ENCODE results near the gene IL23R.

Gene IL23R

GRCh38 chr1:67269061-67269460 lies 102.8 kb downstream of the IL23R start:
- H3K4me3 ChIP-seq (ENCODE audit: extremely low read depth, insufficient read depth, low read length, poor library complexity, severe bottlenecking), result no peak overlapping the region
- H3K9me3 ChIP-seq (ENCODE audit: control insufficient read depth, low read length), result no peaks in the 10 kb centered on the region
- H3K36me3 ChIP-seq (ENCODE audit: control insufficient read depth, insufficient read depth, low read length), result no peaks in the 10 kb centered on the region
- no CpG with 5 or more reads among the region's 3 CpGs for WGBS, 2 experiments (ENCODE audit: insufficient coverage in 2 of 2)
- H3K27ac ChIP-seq (ENCODE audit: low read depth, low read length, severe bottlenecking), result no peak overlapping the region
- H3K4me1 ChIP-seq (ENCODE audit: control insufficient read depth, insufficient read depth, low read length, poor library complexity, severe bottlenecking), result no peaks in the 10 kb centered on the region

GRCh38 chr1:67270541-67270940 lies 104.3 kb downstream of the IL23R start:
- H3K9me3 ChIP-seq (ENCODE audit: control insufficient read depth, low read length), result no peaks in the 10 kb centered on the region
- H3K4me1 ChIP-seq (ENCODE audit: control insufficient read depth, insufficient read depth, low read length, poor library complexity, severe bottlenecking), result no peaks in the 10 kb centered on the region
- H3K36me3 ChIP-seq (ENCODE audit: control insufficient read depth, insufficient read depth, low read length), result no peaks in the 10 kb centered on the region
- H3K27ac ChIP-seq (ENCODE audit: low read depth, low read length, severe bottlenecking), result no peak overlapping the region
- 73 to 80% methylated on average over 3 of the region's 3 CpGs for WGBS, 2 experiments (ENCODE audit: insufficient coverage in 2 of 2)
- H3K4me3 ChIP-seq (ENCODE audit: extremely low read depth, insufficient read depth, low read length, poor library complexity, severe bottlenecking), result no peak overlapping the region

- WGBS, 2 experiments (ENCODE audit: insufficient coverage in 2 of 2), result 87 to 96% methylated on average over 3 of the region's 4 CpGs
- Histone ChIP-seq H3K9me3 (ENCODE audit: control insufficient read depth, low read length) (no peaks in the 10 kb centered on the region), H3K4me3 (ENCODE audit: extremely low read depth, insufficient read depth, low read length, poor library complexity, severe bottlenecking) (no peak overlapping the region), H3K36me3 (ENCODE audit: control insufficient read depth, insufficient read depth, low read length) (no peaks in the 10 kb centered on the region), H3K4me1 (ENCODE audit: control insufficient read depth, insufficient read depth, low read length, poor library complexity, severe bottlenecking) (no peaks in the 10 kb centered on the region), H3K27ac (ENCODE audit: low read depth, low read length, severe bottlenecking) (no peak overlapping the region)
These were observed 107.3 kb downstream of the IL23R start for GRCh38 chr1:67273591-67273990.

- no peak overlapping the region for H3K4me3 ChIP-seq (ENCODE audit: extremely low read depth, insufficient read depth, low read length, poor library complexity, severe bottlenecking)
- no peaks in the 10 kb centered on the region for H3K4me1 ChIP-seq (ENCODE audit: control insufficient read depth, insufficient read depth, low read length, poor library complexity, severe bottlenecking)
- no peaks in the 10 kb centered on the region for H3K9me3 ChIP-seq (ENCODE audit: control insufficient read depth, low read length)
- no peaks in the 10 kb centered on the region for H3K36me3 ChIP-seq (ENCODE audit: control insufficient read depth, insufficient read depth, low read length)
- WGBS, 2 experiments (ENCODE audit: insufficient coverage in 2 of 2), result 80% methylated on average over 1 of the region's 5 CpGs; no CpG with 5 or more reads in 1 of the 2 experiments
- no peak overlapping the region for H3K27ac ChIP-seq (ENCODE audit: low read depth, low read length, severe bottlenecking)
These were observed 108.5 kb downstream of the IL23R start for GRCh38 chr1:67274623-67275325.

- Histone ChIP-seq H3K9me3 (ENCODE audit: control insufficient read depth, low read length) (no peaks in the 10 kb centered on the region), H3K27ac (ENCODE audit: low read depth, low read length, severe bottlenecking) (no peak overlapping the region), H3K4me3 (ENCODE audit: extremely low read depth, insufficient read depth, low read length, poor library complexity, severe bottlenecking) (no peak overlapping the region), H3K36me3 (ENCODE audit: control insufficient read depth, insufficient read depth, low read length) (no peaks in the 10 kb centered on the region), H3K4me1 (ENCODE audit: control insufficient read depth, insufficient read depth, low read length, poor library complexity, severe bottlenecking) (no peaks in the 10 kb centered on the region)
- WGBS, 2 experiments (ENCODE audit: insufficient coverage in 2 of 2), result 100% methylated on average over 3 of the region's 5 CpGs; no CpG with 5 or more reads in 1 of the 2 experiments
These were observed 114.4 kb downstream of the IL23R start for GRCh38 chr1:67280696-67281095.

- no peaks in the 10 kb centered on the region for H3K4me1 ChIP-seq (ENCODE audit: control insufficient read depth, insufficient read depth, low read length, poor library complexity, severe bottlenecking)
- H3K4me3 ChIP-seq (ENCODE audit: extremely low read depth, insufficient read depth, low read length, poor library complexity, severe bottlenecking), result no peak overlapping the region
- H3K36me3 ChIP-seq (ENCODE audit: control insufficient read depth, insufficient read depth, low read length), result no peaks in the 10 kb centered on the region
- H3K9me3 ChIP-seq (ENCODE audit: control insufficient read depth, low read length), result no peaks in the 10 kb centered on the region
- H3K27ac ChIP-seq (ENCODE audit: low read depth, low read length, severe bottlenecking), result no peak overlapping the region
- WGBS, 2 experiments (ENCODE audit: insufficient coverage in 2 of 2), result no CpG with 5 or more reads among the region's 3 CpGs
These were observed 115.0 kb downstream of the IL23R start for GRCh38 chr1:67281244-67281643.

GRCh38 chr1:67285780-67286488 lies 119.7 kb downstream of the IL23R start:
- H3K4me1 ChIP-seq (ENCODE audit: control insufficient read depth, insufficient read depth, low read length, poor library complexity, severe bottlenecking), result no peaks in the 10 kb centered on the region
- H3K27ac ChIP-seq (ENCODE audit: low read depth, low read length, severe bottlenecking), result no peak overlapping the region
- H3K9me3 ChIP-seq (ENCODE audit: control insufficient read depth, low read length), result no peaks in the 10 kb centered on the region
- no peak overlapping the region for H3K4me3 ChIP-seq (ENCODE audit: extremely low read depth, insufficient read depth, low read length, poor library complexity, severe bottlenecking)
- no peaks in the 10 kb centered on the region for H3K36me3 ChIP-seq (ENCODE audit: control insufficient read depth, insufficient read depth, low read length)
- WGBS, 2 experiments (ENCODE audit: insufficient coverage in 2 of 2), result 93 to 97% methylated on average over 3 to 4 of the region's 8 CpGs

- 72 to 92% methylated on average over 2 of the region's 4 CpGs for WGBS, 2 experiments (ENCODE audit: insufficient coverage in 2 of 2)
- no peaks in the 10 kb centered on the region for H3K4me1 ChIP-seq (ENCODE audit: control insufficient read depth, insufficient read depth, low read length, poor library complexity, severe bottlenecking)
- H3K9me3 ChIP-seq (ENCODE audit: control insufficient read depth, low read length), result no peaks in the 10 kb centered on the region
- no peak overlapping the region for H3K27ac ChIP-seq (ENCODE audit: low read depth, low read length, severe bottlenecking)
- H3K36me3 ChIP-seq (ENCODE audit: control insufficient read depth, insufficient read depth, low read length), result no peaks in the 10 kb centered on the region
- no peak overlapping the region for H3K4me3 ChIP-seq (ENCODE audit: extremely low read depth, insufficient read depth, low read length, poor library complexity, severe bottlenecking)
These were observed 124.0 kb downstream of the IL23R start for GRCh38 chr1:67290236-67290635.

- H3K36me3 ChIP-seq (ENCODE audit: control insufficient read depth, insufficient read depth, low read length), result no peaks in the 10 kb centered on the region
- H3K9me3 ChIP-seq (ENCODE audit: control insufficient read depth, low read length), result no peaks in the 10 kb centered on the region
- WGBS, 2 experiments (ENCODE audit: insufficient coverage in 2 of 2), result 91 to 93% methylated on average over 5 to 6 of the region's 9 CpGs
- H3K4me3 ChIP-seq (ENCODE audit: extremely low read depth, insufficient read depth, low read length, poor library complexity, severe bottlenecking), result no peak overlapping the region
- no peak overlapping the region for H3K27ac ChIP-seq (ENCODE audit: low read depth, low read length, severe bottlenecking)
- H3K4me1 ChIP-seq (ENCODE audit: control insufficient read depth, insufficient read depth, low read length, poor library complexity, severe bottlenecking), result no peaks in the 10 kb centered on the region
These were observed 128.8 kb downstream of the IL23R start for GRCh38 chr1:67294836-67295617.

GRCh38 chr1:67298762-67299161 lies 132.5 kb downstream of the IL23R start:
- Histone ChIP-seq H3K4me1 (ENCODE audit: control insufficient read depth, insufficient read depth, low read length, poor library complexity, severe bottlenecking) (no peaks in the 10 kb centered on the region), H3K27ac (ENCODE audit: low read depth, low read length, severe bottlenecking) (no peak overlapping the region), H3K4me3 (ENCODE audit: extremely low read depth, insufficient read depth, low read length, poor library complexity, severe bottlenecking) (no peak overlapping the region), H3K36me3 (ENCODE audit: control insufficient read depth, insufficient read depth, low read length) (no peaks in the 10 kb centered on the region), H3K9me3 (ENCODE audit: control insufficient read depth, low read length) (no peaks in the 10 kb centered on the region)
- WGBS, 2 experiments (ENCODE audit: insufficient coverage in 2 of 2), result no CpG with 5 or more reads among the region's 2 CpGs
